Measurements from ENCODE around the gene TRMT112. TPM values are rescaled to one million over a fixed set of nuclear protein-coding genes. Genes with fewer than 3 reads are reported as not detected.

TRMT112 gene
- total RNA-seq, 1 donor from 2014 or later = 257 TPM

DNA sequence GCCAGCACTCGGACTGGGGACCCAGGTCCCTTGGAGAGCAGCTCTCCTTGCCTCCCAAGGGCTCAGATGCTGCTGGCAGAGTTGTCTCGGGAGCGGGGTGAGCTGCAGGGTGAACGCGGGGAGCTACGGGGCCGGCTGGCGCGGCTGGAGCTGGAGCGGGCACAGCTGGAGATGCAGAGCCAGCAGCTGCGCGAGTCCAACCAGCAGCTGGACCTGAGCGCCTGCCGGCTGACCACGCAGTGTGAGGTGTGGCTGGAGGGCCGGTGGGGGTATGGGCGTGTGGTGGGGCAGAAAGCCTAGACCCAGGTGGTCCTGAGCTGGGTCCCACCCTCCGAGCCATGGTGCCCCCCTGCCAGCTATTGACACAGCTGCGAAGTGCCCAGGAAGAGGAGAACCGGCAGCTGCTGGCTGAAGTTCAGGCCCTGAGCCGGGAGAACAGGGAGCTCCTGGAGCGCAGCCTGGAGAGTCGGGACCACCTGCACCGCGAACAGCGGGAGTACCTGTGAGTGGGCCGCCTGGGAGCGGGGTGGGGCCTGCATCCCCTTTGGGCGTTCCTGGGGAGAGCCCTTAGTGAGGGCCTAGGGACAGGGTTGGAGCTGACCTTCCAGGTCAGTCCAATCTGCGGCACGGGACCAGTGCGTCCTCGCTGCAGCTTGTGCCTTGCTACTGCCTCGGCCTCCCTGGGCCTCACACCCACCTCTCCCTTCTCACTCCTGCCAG, 35.8 kb upstream of the TRMT112 start:
- H3F3A ChIP-seq (ENCODE audit: low read depth) = peaks cover 22% of the 10 kb centered on the region
- no peaks in the 10 kb centered on the region for H3K9me3 Mint-ChIP-seq
- H3K27ac Mint-ChIP-seq = no peak overlapping the region
- H3K27me3 ChIP-seq = no peaks in the 10 kb centered on the region
- no peak for DNase-seq (ENCODE audit: low spot score)
- H3K79me2 ChIP-seq (ENCODE audit: low read depth) = no peaks in the 10 kb centered on the region
- H4K20me1 ChIP-seq (ENCODE audit: low read depth) = no peaks in the 10 kb centered on the region
- H3K36me3 Mint-ChIP-seq = no peaks in the 10 kb centered on the region
- no peaks in the 10 kb centered on the region for H3K9me3 ChIP-seq (ENCODE audit: low read depth)
- no peak overlapping the region for H3K27ac ChIP-seq
- peaks cover 22% of the 10 kb centered on the region for H3K4me1 ChIP-seq
- H3K4me1 Mint-ChIP-seq = peaks cover 32% of the 10 kb centered on the region
- no peak overlapping the region for H3K4me2 ChIP-seq
- no peak for TF ChIP-seq EZH2phosphoT487 (IDR thresholded peaks at IDR 0.05)
- no peak for TF ChIP-seq EZH2 (IDR thresholded peaks at IDR 0.05)
- TF ChIP-seq, protein P1, sequence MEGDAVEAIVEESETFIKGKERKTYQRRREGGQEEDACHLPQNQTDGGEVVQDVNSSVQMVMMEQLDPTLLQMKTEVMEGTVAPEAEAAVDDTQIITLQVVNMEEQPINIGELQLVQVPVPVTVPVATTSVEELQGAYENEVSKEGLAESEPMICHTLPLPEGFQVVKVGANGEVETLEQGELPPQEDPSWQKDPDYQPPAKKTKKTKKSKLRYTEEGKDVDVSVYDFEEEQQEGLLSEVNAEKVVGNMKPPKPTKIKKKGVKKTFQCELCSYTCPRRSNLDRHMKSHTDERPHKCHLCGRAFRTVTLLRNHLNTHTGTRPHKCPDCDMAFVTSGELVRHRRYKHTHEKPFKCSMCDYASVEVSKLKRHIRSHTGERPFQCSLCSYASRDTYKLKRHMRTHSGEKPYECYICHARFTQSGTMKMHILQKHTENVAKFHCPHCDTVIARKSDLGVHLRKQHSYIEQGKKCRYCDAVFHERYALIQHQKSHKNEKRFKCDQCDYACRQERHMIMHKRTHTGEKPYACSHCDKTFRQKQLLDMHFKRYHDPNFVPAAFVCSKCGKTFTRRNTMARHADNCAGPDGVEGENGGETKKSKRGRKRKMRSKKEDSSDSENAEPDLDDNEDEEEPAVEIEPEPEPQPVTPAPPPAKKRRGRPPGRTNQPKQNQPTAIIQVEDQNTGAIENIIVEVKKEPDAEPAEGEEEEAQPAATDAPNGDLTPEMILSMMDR (IDR thresholded peaks at IDR 0.05) = no peak
- no peaks in the 10 kb centered on the region for H3K36me3 ChIP-seq
- no peak overlapping the region for H3K9ac ChIP-seq
- H3K4me3 Mint-ChIP-seq = no peak overlapping the region
- H3K4me3 ChIP-seq = no peak overlapping the region
- peaks cover 7% of the 10 kb centered on the region for H3K27me3 Mint-ChIP-seq (ENCODE audit: insufficient read depth, low read depth)
- no peak overlapping the region for H2AFZ ChIP-seq (replicated peaks)

DNA sequence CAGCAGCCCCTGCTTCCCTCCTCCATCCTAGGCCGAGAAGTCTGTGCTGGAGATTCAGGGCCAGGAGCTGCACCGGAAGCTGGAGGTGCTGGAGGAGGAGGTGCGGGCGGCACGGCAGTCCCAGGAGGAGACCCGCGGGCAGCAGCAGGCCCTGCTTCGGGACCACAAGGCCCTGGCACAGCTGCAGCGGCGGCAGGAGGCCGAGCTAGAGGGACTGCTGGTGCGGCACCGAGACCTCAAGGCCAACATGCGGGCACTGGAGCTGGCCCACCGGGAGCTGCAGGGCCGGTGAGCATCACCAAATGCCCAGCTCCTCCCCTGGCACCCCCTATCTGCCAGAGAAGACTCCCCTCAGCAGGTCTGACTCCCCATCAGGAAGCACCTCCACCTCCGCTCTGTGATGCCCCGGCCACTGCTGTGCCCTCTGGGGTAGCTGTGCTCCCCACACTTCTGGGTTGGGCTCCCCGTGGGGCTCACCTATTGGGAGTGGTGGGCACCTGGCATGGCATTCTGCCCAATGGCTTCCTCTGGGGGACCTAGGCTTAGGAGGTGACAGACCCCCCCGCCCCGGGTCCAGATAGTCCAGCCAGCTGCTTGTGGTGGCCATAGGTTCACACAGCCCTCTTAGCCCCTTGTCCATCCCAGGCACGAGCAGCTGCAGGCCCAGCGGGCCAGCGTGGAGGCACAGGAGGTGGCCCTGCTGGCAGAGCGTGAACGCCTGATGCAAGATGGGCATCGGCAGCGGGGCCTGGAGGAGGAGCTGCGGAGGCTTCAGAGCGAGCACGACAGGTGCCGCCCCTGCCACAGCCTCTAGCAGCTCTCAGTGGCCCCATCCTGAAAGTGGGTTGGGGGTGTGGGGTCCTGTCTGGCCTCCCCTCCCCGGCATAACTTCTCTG, 35.0 kb upstream of the TRMT112 start:
- Mint-ChIP-seq H3K27me3 (ENCODE audit: insufficient read depth, low read depth) (peaks cover 6% of the 10 kb centered on the region), H3K27ac (no peak overlapping the region), H3K36me3 (no peaks in the 10 kb centered on the region), H3K4me1 (peaks cover 33% of the 10 kb centered on the region), H3K4me3 (no peak overlapping the region), H3K9me3 (no peaks in the 10 kb centered on the region)
- Histone ChIP-seq H2AFZ (replicated peaks) (no peak overlapping the region), H3K36me3 (no peaks in the 10 kb centered on the region), H3K4me1 (peaks cover 20% of the 10 kb centered on the region), H3K79me2 (ENCODE audit: low read depth) (no peaks in the 10 kb centered on the region), H3K27ac (no peak overlapping the region), H3K27me3 (no peaks in the 10 kb centered on the region), H3F3A (ENCODE audit: low read depth) (peaks cover 22% of the 10 kb centered on the region), H3K9me3 (ENCODE audit: low read depth) (no peaks in the 10 kb centered on the region), H4K20me1 (ENCODE audit: low read depth) (no peaks in the 10 kb centered on the region), H3K9ac (no peak overlapping the region), H3K4me3 (no peak overlapping the region), H3K4me2 (no peak overlapping the region)
- TF ChIP-seq, protein P1 (IDR thresholded peaks at IDR 0.05) = no peak
- TF ChIP-seq EZH2 (IDR thresholded peaks at IDR 0.05) (no peak), EZH2phosphoT487 (IDR thresholded peaks at IDR 0.05) (no peak)
- no peak for DNase-seq (ENCODE audit: low spot score)

DNA sequence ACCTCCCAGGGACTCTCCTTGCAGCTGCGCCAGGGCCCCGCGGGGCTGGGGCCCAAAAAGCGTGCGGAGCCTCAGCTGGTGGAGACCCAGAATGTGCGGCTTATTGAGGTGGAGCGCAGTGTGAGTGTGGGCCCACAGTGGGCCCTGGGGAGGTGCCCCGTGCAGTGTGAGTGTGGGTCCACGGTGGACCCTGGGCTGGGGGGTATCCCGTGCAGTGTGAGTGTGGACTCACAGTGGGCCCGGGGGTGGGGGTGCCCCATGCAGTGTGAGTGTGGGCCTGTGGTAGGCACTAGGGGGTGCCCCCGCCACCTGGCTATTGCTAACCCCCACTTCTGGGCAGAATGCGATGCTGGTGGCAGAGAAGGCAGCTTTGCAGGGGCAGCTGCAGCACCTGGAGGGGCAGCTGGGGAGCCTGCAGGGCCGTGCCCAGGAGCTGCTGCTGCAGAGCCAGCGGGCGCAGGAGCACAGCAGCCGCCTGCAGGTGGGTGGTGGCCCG, 33.8 kb upstream of the TRMT112 start:
- H3K27ac Mint-ChIP-seq = no peak overlapping the region

More for the DNA sequence above, 33.8 kb upstream of the TRMT112 start:
- Mint-ChIP-seq H3K36me3 (no peaks in the 10 kb centered on the region), H3K4me1 (peaks cover 31% of the 10 kb centered on the region), H3K27me3 (ENCODE audit: insufficient read depth, low read depth) (peaks cover 6% of the 10 kb centered on the region), H3K4me3 (no peak overlapping the region), H3K9me3 (no peaks in the 10 kb centered on the region)
- TF ChIP-seq, protein P1 (IDR thresholded peaks at IDR 0.05) = no peak
- TF ChIP-seq EZH2 (IDR thresholded peaks at IDR 0.05) (no peak), EZH2phosphoT487 (IDR thresholded peaks at IDR 0.05) (no peak)
- no peaks in the 10 kb centered on the region for H3K9me3 ChIP-seq (ENCODE audit: low read depth)
- H3K4me1 ChIP-seq = peaks cover 14% of the 10 kb centered on the region
- H3K36me3 ChIP-seq = no peaks in the 10 kb centered on the region
- H3K27me3 ChIP-seq = no peaks in the 10 kb centered on the region
- H3K4me3 ChIP-seq = no peak overlapping the region
- H3F3A ChIP-seq (ENCODE audit: low read depth) = peaks cover 14% of the 10 kb centered on the region
- no peak overlapping the region for H2AFZ ChIP-seq (replicated peaks)
- H3K9ac ChIP-seq = no peak overlapping the region
- no peak overlapping the region for H3K27ac ChIP-seq
- DNase-seq (ENCODE audit: low spot score) = no peak
- no peaks in the 10 kb centered on the region for H3K79me2 ChIP-seq (ENCODE audit: low read depth)
- no peak overlapping the region for H3K4me2 ChIP-seq
- H4K20me1 ChIP-seq (ENCODE audit: low read depth) = no peaks in the 10 kb centered on the region
